IPS-20b (cell line): ENCODE measurements around the gene DNAH8.
"Not testable (repeated sequence)": the region's sequence is repeated elsewhere in the genome, so short reads cannot be mapped to it uniquely, and the experiment has no call there.

Source experiments
- H3K27ac ChIP-seq: one replicate; pipeline ENCODE4 v1.5.1; 2013; ENCODE audit warnings: low read length
- H3K27me3 ChIP-seq: 2 replicates; pipeline ENCODE4 v1.6.1; 2013; ENCODE audit warnings: mild to moderate bottlenecking, low read length, inconsistent platforms; ENCODE audit not compliant: insufficient read depth
- H3K36me3 ChIP-seq: 2 replicates; pipeline ENCODE4 v1.6.1; 2013; ENCODE audit warnings: low read depth, mild to moderate bottlenecking, inconsistent platforms, low read length, moderate library complexity; ENCODE audit not compliant: insufficient read depth
- H3K4me1 ChIP-seq: 2 replicates; pipeline ENCODE4 v1.6.1; 2013; ENCODE audit warnings: mild to moderate bottlenecking, control low read depth, inconsistent platforms, low read length, moderate library complexity; ENCODE audit not compliant: insufficient read depth
- H3K4me3 ChIP-seq: 2 replicates; pipeline ENCODE4 v1.5.1; 2013; ENCODE audit warnings: mild to moderate bottlenecking, low read length, inconsistent platforms
- H3K9ac ChIP-seq: 2 replicates; pipeline ENCODE4 v1.6.1; 2013; ENCODE audit warnings: low read depth, mild to moderate bottlenecking, inconsistent platforms, low read length, moderate library complexity
- H3K9me3 ChIP-seq: 2 replicates; pipeline ENCODE4 v1.6.1; 2013; ENCODE audit warnings: mild to moderate bottlenecking, low read depth, low read length, inconsistent platforms; ENCODE audit not compliant: insufficient read depth

Gene DNAH8

GRCh38 chr6:38877721-38878120 is 162.6 kb downstream of the DNAH8 start:
- H3K9me3 ChIP-seq: no peaks in the 10 kb centered on the region
- no peak overlapping the region for H3K4me3 ChIP-seq
- H3K27me3 ChIP-seq: no peaks in the 10 kb centered on the region
- no peaks in the 10 kb centered on the region for H3K4me1 ChIP-seq
- H3K9ac ChIP-seq: no peak overlapping the region
- H3K36me3 ChIP-seq: no peaks in the 10 kb centered on the region
- H3K27ac ChIP-seq: no peak overlapping the region

DNA sequence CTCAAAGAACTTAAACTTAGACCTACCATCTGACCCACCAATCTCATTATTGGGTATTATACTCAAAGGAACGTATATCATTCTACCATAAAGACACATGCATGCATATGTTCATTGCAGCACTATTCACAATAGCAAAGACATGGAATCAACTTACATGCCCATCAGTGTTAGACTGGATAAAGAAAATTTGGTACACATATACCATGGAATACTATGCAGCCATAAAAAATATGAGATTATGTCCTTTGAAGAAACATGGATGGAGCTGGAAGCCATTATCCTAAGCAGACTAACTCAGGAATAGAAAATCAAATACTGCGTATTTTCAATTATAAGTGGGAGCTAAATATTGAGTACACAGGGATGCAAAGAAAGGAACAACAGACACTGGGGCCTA is 167.0 kb downstream of the DNAH8 start:
- Histone ChIP-seq H3K9ac (no peak overlapping the region), H3K27ac (no peak overlapping the region), H3K4me1 (no peaks in the 10 kb centered on the region), H3K9me3 (no peaks in the 10 kb centered on the region), H3K27me3 (no peaks in the 10 kb centered on the region), H3K4me3 (no peak overlapping the region), H3K36me3 (no peaks in the 10 kb centered on the region)

DNA sequence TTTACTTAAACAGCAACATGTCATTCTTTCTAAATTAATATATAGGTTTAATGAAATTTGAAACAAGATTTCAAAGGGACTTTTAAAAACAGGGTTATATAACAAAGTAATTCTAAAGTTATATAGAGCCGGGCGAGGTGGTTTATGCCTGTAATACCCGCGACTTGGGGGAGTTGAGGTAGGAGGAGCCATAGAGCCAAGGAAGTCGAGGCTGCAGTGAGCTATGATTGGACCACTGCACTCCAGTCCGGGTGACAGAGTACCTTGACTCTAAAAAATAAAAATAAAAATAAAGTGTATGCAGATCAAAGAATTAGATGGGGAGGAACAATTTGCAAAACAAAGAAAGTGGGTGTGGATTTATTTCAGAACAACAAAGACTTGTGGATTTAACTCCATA is 182.4 kb downstream of the DNAH8 start:
- Histone ChIP-seq H3K36me3 (no peaks in the 10 kb centered on the region), H3K4me3 (no peak overlapping the region), H3K27ac (no peak overlapping the region), H3K9ac (no peak overlapping the region), H3K27me3 (no peaks in the 10 kb centered on the region), H3K4me1 (peaks cover 8% of the 10 kb centered on the region), H3K9me3 (no peaks in the 10 kb centered on the region)

GRCh38 chr6:38901802-38902522 is 186.9 kb downstream of the DNAH8 start:
- Histone ChIP-seq H3K4me1 (peaks cover 10% of the 10 kb centered on the region), H3K4me3 (no peak overlapping the region), H3K9ac (no peak overlapping the region), H3K27me3 (no peaks in the 10 kb centered on the region; the same call in 1 of the 2 replicates), H3K27ac (no peak overlapping the region), H3K9me3 (no peaks in the 10 kb centered on the region), H3K36me3 (no peaks in the 10 kb centered on the region)

- H3K9ac ChIP-seq: no peak overlapping the region
- no peaks in the 10 kb centered on the region for H3K36me3 ChIP-seq
- H3K27me3 ChIP-seq: no peaks in the 10 kb centered on the region; the same call in 1 of the 2 replicates
- H3K27ac ChIP-seq: no peak overlapping the region
- peaks cover 10% of the 10 kb centered on the region for H3K4me1 ChIP-seq
- H3K4me3 ChIP-seq: no peak overlapping the region
- no peaks in the 10 kb centered on the region for H3K9me3 ChIP-seq
These were observed 191.5 kb downstream of the DNAH8 start for GRCh38 chr6:38906582-38906981.

- Histone ChIP-seq H3K9me3 (no peaks in the 10 kb centered on the region), H3K9ac (no peak overlapping the region), H3K36me3 (no peaks in the 10 kb centered on the region), H3K4me1 (peaks cover 4% of the 10 kb centered on the region), H3K27ac (no peak overlapping the region), H3K27me3 (no peaks in the 10 kb centered on the region; the same call in 1 of the 2 replicates), H3K4me3 (no peak overlapping the region)
These were observed 192.2 kb downstream of the DNAH8 start for GRCh38 chr6:38907264-38907663.

- H3K4me3 ChIP-seq: no peak overlapping the region
- no peak overlapping the region for H3K9ac ChIP-seq
- no peaks in the 10 kb centered on the region; the same call in 1 of the 2 replicates for H3K27me3 ChIP-seq
- no peaks in the 10 kb centered on the region for H3K4me1 ChIP-seq
- no peak overlapping the region for H3K27ac ChIP-seq
- H3K36me3 ChIP-seq: no peaks in the 10 kb centered on the region
- no peaks in the 10 kb centered on the region for H3K9me3 ChIP-seq
These were observed 194.1 kb downstream of the DNAH8 start for GRCh38 chr6:38909015-38909730.

GRCh38 chr6:38910207-38910606 is 195.1 kb downstream of the DNAH8 start:
- H3K9me3 ChIP-seq: no peaks in the 10 kb centered on the region
- no peaks in the 10 kb centered on the region for H3K36me3 ChIP-seq
- no peak overlapping the region for H3K27ac ChIP-seq
- no peaks in the 10 kb centered on the region for H3K4me1 ChIP-seq
- H3K9ac ChIP-seq: no peak overlapping the region
- H3K4me3 ChIP-seq: no peak overlapping the region
- no peaks in the 10 kb centered on the region for H3K27me3 ChIP-seq

DNA sequence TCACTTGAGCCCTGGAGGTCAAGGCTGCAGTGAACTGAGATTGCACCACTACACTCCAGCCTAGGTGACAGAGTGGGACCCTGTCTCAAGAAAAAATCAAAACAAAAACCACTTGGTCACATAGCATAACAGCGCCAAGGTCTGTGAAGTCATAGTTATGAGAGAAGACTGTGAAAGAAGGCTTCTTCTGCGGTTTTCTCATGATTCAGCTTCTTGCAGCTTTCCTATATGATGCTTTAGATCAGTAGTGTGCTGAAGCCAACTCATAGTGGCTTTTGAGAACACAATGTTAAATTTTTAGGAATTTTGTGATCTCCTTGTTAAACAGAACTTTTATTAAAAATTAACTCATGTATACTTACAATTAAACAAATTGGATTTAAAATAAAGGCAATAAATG is 197.3 kb downstream of the DNAH8 start:
- Histone ChIP-seq H3K27me3 (no peaks in the 10 kb centered on the region), H3K9me3 (no peaks in the 10 kb centered on the region), H3K4me3 (no peak overlapping the region), H3K9ac (no peak overlapping the region), H3K27ac (no peak overlapping the region), H3K4me1 (no peaks in the 10 kb centered on the region), H3K36me3 (no peaks in the 10 kb centered on the region)

GRCh38 chr6:38915205-38915925 is 200.3 kb downstream of the DNAH8 start:
- Histone ChIP-seq H3K27me3 (no peaks in the 10 kb centered on the region), H3K9ac (no peak overlapping the region), H3K36me3 (no peaks in the 10 kb centered on the region), H3K27ac (no peak overlapping the region), H3K4me3 (no peak overlapping the region), H3K4me1 (no peaks in the 10 kb centered on the region), H3K9me3 (no peaks in the 10 kb centered on the region)

DNA sequence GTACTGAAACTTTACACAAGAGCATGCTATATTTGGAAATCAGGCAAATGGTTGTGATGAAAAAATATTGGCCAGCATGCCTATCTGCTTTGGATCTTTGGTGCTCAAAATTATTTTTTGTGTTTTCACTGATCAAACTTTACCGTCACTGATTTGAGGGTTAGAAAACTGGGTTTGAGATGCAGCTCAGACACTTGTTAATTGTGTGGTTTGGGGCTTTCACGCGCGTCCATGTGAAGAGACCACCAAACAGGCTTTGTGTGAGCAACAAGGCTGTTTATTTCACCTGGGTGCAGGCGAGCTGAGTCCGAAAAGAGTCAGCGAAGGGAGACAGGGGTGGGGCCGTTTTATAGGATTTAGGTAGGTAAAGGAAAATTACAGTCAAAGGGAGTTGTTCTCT is 206.4 kb downstream of the DNAH8 start:
- H3K9ac ChIP-seq, H3K9me3 ChIP-seq, H3K36me3 ChIP-seq, H3K27me3 ChIP-seq, H3K4me3 ChIP-seq, H3K27ac ChIP-seq: not testable (repeated sequence)
- H3K4me1 ChIP-seq: peaks cover 11% of the 10 kb centered on the region; the same call in 1 of the 2 replicates
